ENCODE results near the gene ARHGAP28. TPM values are rescaled to one million over a fixed set of nuclear protein-coding genes. Genes with fewer than 3 reads are reported as not detected.

Gene ARHGAP28
- total RNA-seq, 4 donors from 2014 or later = 0.52 to 1.7 (median 0.75) TPM

GRCh38 chr18:6951336-6952090 is 222.0 kb downstream of the ARHGAP28 start:
- no peaks in the 10 kb centered on the region for H3K9me3 ChIP-seq
- H3K36me3 ChIP-seq = no peaks in the 10 kb centered on the region
- peaks cover 0 to 7% (median 0%) of the 10 kb centered on the region in 4 donors for H3K27me3 ChIP-seq
- H3K4me1 ChIP-seq = no peaks in the 10 kb centered on the region
- 79% methylated on average over 17 of the region's 17 CpGs for WGBS
- no peak overlapping the region for H3K27ac ChIP-seq (replicated peaks in 1 of 4)
- DNase-seq (ENCODE audit: extremely low spot score) = no peak
- intact Hi-C loops (cut with DNase I) = no loop called here
- no peak for TF ChIP-seq CTCF (IDR thresholded peaks at IDR 0.05)
- TF ChIP-seq POLR2A (IDR thresholded peaks at IDR 0.05; ENCODE audit: low read depth) = no peak
- TF ChIP-seq POLR2AphosphoS5 (IDR thresholded peaks at IDR 0.05) = no peak
- TF ChIP-seq EP300 (IDR thresholded peaks at IDR 0.05) = no peak
- no peak overlapping the region for H3K4me3 ChIP-seq

GRCh38 chr18:6954501-6954900 is 225.0 kb downstream of the ARHGAP28 start:
- no peaks in the 10 kb centered on the region for H3K36me3 ChIP-seq
- no peaks in the 10 kb centered on the region for H3K4me1 ChIP-seq
- H3K27me3 ChIP-seq = no peaks in the 10 kb centered on the region
- intact Hi-C loops (cut with DNase I) = no loop called here
- peak; percentile 74 for DNase-seq (ENCODE audit: extremely low spot score)
- WGBS = 83% methylated on average over 4 of the region's 4 CpGs
- TF ChIP-seq EP300 (IDR thresholded peaks at IDR 0.05) (no peak), POLR2AphosphoS5 (IDR thresholded peaks at IDR 0.05) (no peak), CTCF (IDR thresholded peaks at IDR 0.05) (no peak), POLR2A (IDR thresholded peaks at IDR 0.05; ENCODE audit: low read depth) (no peak)
- no peaks in the 10 kb centered on the region for H3K9me3 ChIP-seq
- no peak overlapping the region for H3K27ac ChIP-seq (replicated peaks in 1 of 4)
- H3K4me3 ChIP-seq = no peak overlapping the region

- 93% methylated on average over 18 of the region's 18 CpGs for WGBS
These were observed 225.8 kb downstream of the ARHGAP28 start for GRCh38 chr18:6955304-6955703.

GRCh38 chr18:6956495-6956894 is 227.0 kb downstream of the ARHGAP28 start:
- H3K4me1 ChIP-seq = no peaks in the 10 kb centered on the region
- H3K27me3 ChIP-seq = no peaks in the 10 kb centered on the region
- 83% methylated on average over 2 of the region's 5 CpGs for WGBS
- no peak overlapping the region for H3K27ac ChIP-seq (replicated peaks in 1 of 4)
- H3K4me3 ChIP-seq = no peak overlapping the region
- peak; percentile 57 for DNase-seq (ENCODE audit: extremely low spot score)
- H3K36me3 ChIP-seq = no peaks in the 10 kb centered on the region
- intact Hi-C loops (cut with DNase I) = no loop called here
- H3K9me3 ChIP-seq = peaks cover 0 to 6% (median 0%) of the 10 kb centered on the region in 4 donors
- TF ChIP-seq POLR2A (IDR thresholded peaks at IDR 0.05; ENCODE audit: low read depth) (no peak), EP300 (IDR thresholded peaks at IDR 0.05) (no peak), POLR2AphosphoS5 (IDR thresholded peaks at IDR 0.05) (no peak), CTCF (IDR thresholded peaks at IDR 0.05) (no peak)

More at GRCh38 chr18:6955304-6955703, 225.8 kb downstream of the ARHGAP28 start:
- DNase-seq (ENCODE audit: extremely low spot score) = peak; percentile 45
- Histone ChIP-seq H3K27me3 (no peaks in the 10 kb centered on the region), H3K4me1 (no peaks in the 10 kb centered on the region), H3K27ac (replicated peaks in 1 of 4) (no peak overlapping the region), H3K9me3 (peaks cover 0 to 5% (median 0%) of the 10 kb centered on the region in 4 donors), H3K4me3 (no peak overlapping the region), H3K36me3 (no peaks in the 10 kb centered on the region)
- TF ChIP-seq POLR2AphosphoS5 (IDR thresholded peaks at IDR 0.05) = no peak
- no peak for TF ChIP-seq EP300 (IDR thresholded peaks at IDR 0.05)
- TF ChIP-seq CTCF (IDR thresholded peaks at IDR 0.05) = no peak
- no peak for TF ChIP-seq POLR2A (IDR thresholded peaks at IDR 0.05; ENCODE audit: low read depth)
- intact Hi-C loops (cut with DNase I) = no loop called here
